SKM-1 (cell line): ENCODE measurements around the gene PRELID3B.

ENCODE experiments used
- DNase-seq: peaks from one replicate; lab custom pipeline; 2025; ENCODE audit not compliant: unreplicated experiment; lab: John Stamatoyannopoulos, UW

PRELID3B gene

DNA sequence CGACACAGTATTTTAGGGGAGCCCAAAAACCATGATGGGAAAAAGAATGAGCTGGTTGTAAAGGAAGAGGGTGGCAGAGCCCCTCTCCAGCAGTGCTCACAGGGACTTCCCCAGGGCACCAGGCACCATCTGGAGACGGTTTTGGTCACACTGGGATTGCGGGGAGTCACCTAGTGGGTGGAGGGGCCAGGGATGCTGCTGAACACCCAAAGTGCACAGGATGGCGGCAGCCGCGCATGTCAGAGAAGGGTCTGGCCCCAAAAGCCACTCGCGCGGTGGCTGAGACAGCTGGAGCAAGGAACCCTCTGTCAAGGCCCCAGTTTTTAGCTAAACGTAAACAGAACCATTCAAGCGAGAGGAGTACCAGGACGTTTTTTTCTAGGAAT is 46.4 kb downstream of the PRELID3B start:
- DNase-seq: no peak

DNA sequence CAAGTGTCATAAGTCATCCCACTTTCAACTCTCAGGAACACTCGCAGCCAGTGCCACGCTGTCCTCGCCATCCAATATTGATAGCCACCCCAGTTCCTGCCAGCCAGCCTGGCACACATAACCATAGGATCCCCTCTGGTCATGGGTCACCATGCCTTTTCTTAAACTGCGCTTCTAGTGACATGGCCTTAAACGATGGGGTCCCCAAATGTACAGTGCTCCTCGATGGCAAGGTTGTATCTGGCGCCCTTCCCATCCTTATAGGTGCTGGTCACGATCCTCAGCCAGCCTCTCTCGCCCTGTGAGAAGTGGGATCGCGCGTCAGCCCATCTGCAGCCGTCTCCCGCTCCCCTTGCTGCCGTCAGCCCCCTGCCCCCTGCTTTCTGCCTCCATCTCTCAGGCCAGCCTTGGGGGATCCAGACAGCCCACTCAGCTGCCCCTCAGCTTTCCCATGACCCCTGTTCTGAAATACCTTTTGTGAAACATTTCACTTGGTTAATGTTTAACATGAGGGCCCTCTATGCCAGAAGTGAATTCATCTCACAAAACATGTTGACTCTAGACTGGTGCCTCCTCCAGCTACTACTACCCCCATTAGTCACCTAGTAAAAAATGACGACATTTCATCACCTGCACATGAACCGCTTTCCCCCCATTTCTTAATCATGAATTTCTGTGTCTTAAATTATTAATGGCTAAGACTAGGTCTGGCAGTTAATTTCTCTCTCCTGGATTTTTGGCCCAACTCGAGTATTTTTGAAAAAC is 46.9 kb downstream of the PRELID3B start:
- DNase-seq: no peak

GRCh38 chr20:58994390-58995159 is 48.0 kb downstream of the PRELID3B start:
- DNase-seq: no peak

GRCh38 chr20:58993332-58994248 is 49.0 kb downstream of the PRELID3B start:
- no peak for DNase-seq

GRCh38 chr20:58992911-58993310 is 49.7 kb downstream of the PRELID3B start:
- no peak for DNase-seq

DNA sequence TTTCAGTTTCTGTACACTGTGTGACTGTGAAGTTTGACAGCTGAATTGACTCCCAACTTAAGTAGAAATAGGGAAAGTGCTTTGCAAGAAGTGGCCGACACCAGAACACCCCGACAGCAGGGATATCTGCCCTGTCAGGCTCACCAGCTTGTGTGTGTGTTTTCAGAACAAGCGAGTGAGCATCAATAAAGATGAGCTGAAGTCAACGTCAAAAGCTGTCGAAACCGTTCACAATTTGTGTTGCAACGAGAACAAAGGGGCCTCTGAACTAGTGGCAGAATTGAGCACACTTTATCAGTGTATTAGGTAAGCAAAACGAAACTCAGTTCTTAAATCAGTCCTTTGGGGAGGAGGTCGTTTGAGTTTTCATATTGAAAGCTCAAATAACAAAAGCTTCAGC is 50.9 kb downstream of the PRELID3B start:
- DNase-seq: no peak

DNA sequence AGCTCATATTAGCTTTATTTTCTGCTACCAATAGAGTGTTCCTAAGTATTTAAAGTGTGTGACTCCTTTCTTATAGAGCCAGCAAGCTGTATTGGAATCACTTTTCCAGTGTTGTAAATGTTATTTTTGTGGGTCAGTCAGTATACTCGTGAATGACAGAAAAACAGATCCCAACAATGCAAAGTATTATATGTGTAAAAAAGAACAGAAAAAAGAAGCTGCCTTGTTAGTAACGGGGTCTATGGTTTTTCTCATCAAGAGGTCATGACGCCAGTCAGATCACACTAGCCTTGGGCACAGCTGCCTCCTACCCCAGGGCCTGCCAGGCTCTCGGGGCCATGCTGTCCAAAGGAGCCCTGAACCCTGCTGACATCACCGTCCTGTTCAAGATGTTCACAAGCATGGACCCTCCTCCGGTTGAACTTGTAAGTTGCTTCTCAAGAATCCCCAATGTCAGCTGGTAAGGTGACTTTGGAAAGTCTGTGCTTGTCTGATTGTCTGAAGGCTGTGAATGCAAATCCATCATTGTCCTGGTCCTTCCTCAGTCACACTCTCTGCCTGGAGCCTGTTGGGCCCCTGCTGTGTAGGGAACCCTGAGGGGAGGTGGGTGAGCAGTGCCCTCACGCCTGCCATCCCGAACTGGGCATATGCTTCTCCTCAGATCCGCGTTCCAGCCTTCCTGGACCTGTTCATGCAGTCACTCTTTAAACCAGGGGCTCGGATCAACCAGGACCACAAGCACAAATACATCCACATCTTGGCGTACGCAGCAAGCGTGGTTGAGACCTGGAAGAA is 51.7 kb downstream of the PRELID3B start:
- no peak for DNase-seq

DNA sequence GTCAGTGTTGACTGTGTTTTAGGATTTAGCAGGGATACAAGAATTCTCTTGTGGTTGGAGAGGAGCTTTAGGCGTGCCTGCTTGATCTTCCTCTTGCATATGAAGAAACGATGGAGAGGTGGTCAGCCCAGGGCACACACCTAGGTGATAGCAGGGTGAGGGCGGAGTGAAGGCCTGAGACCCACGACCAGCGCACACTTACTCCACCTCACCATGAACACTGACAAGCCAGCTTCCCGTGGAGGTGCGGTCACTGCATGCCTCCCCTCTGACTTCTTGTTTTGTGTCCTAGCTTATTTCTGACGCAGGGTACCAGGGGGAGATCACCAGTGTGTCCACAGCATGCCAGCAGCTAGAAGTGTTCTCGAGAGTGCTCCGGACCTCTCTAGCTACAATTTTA is 53.4 kb downstream of the PRELID3B start:
- no peak for DNase-seq

DNA sequence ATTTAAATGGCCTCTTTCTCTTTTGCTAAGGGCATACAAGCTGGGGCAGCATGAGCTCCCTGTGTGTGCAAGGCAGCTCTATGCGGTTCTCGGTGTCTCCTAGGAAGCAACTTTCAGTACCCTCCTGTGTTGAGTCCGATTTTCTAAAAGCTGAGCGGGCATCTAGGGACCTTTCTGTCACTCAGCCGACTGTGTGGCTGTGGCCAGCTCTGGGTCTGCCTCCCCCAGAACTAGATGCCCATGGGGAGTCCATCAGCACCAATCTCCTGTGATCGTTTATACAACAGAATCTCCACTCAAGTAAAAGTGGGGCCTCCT is 54.1 kb downstream of the PRELID3B start:
- no peak for DNase-seq

GRCh38 chr20:58987790-58988564 is 54.6 kb downstream of the PRELID3B start:
- no peak for DNase-seq

GRCh38 chr20:58986968-58987517 is 55.5 kb downstream of the PRELID3B start:
- DNase-seq: no peak

DNA sequence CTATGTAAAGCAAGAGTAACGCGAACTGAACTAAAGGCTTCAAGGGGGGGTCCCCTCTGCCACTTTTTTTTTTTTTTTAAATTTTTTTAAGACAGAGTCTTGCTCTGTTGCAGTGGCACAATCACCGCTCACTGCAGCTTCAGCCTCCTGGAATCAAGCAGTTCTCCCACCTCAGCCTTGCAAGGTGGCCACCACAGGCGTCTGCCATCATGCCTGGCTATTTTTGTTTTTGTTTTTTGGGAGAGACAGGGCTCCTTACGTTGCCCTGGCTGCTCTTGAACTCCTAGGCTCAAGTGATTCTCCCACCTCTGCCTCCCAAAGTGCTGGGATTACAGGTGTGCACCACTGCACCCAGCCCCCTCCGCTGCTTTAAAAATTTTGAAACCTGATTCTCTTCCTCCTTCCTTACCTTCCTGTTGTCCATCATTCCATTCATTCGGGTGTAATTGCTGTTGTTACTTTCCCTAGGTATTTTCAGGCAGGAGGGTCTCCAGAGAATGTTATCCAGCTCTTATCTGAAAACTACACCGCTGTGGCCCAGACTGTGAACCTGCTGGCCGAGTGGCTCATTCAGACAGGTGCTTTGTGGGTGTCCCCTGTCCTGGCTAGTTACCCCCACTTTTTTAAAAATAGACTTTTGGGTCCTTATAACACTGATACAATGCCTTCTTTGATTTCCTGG is 56.2 kb downstream of the PRELID3B start:
- no peak for DNase-seq

DNA sequence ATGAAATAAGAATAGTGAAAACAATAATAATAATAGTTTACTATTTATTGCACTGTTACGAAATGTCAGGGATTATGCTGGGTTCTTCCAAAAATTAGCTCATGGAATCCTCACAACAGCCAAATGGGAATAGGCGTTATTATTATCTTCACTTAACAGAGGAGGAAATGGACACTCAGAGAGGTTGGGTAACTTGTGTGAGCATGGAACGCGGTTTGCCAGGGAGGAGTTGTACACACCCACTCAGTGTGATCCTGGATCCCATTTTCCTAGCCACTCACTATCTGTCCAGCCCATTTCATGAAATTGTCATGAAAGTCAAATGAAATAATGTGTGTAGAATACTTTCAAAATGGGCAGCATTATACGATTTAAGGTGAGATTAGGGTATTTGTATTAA is 56.9 kb downstream of the PRELID3B start:
- no peak for DNase-seq

- DNase-seq: no peak
Observed at GRCh38 chr20:58984691-58985090, 57.9 kb downstream of the PRELID3B start.
